Psoas muscle (tissue), 8 donors: ENCODE data around the gene MARS2. TPM values are rescaled to one million over a fixed set of nuclear protein-coding genes. Genes with fewer than 3 reads are reported as not detected.
"Not testable (repeated sequence)": the region's sequence is repeated elsewhere in the genome, so short reads cannot be mapped to it uniquely, and the experiment has no call there.

Experiments
- ATAC-seq, 4 donors: fragments of 200-7000 bp; cut with Tn5 transposase; one replicate each; pipeline ENCODE4 v1.9.1; 2020; ENCODE audit warnings: moderate library complexity in 3 of 4, mild to moderate bottlenecking in 2 of 4
- DNase-seq, 2 donors: peaks; one replicate each; pipeline ENCODE4 v3.0.0-alpha.2; 2020
- H3K27ac ChIP-seq: fragments of 200-600 bp; one replicate; pipeline ENCODE4 v1.8.0; 2022
- H3K27me3 ChIP-seq, 3 donors: fragments of 200-600 bp in 1 of 3; one replicate each; pipeline versions ENCODE4 v1.6.1 to v1.8.0; 2013 to 2022; ENCODE audit warnings: low read length in 2 of 3, mild to moderate bottlenecking in 2 of 3, moderate library complexity in 1 of 3; ENCODE audit not compliant: insufficient read depth in 3 of 3
- H3K36me3 ChIP-seq, 2 donors: fragments of 200-600 bp in 1 of 2; one replicate each; pipeline versions ENCODE4 v1.6.1 to v1.8.0; 2013 to 2022; ENCODE audit warnings: low read depth in 1 of 2, mild to moderate bottlenecking in 1 of 2, moderate library complexity in 1 of 2; ENCODE audit not compliant: insufficient read depth in 1 of 2
- H3K4me1 ChIP-seq: fragments of 200-600 bp; one replicate; pipeline ENCODE4 v1.8.0; 2022
- H3K4me3 ChIP-seq: fragments of 200-600 bp; one replicate; pipeline ENCODE4 v1.8.0; 2022; ENCODE audit warnings: mild to moderate bottlenecking
- H3K9me3 ChIP-seq: fragments of 200-600 bp; one replicate; pipeline ENCODE4 v1.8.0; 2022
- CTCF ChIP-seq: fragments of 200-600 bp; IDR thresholded peaks from one replicate; pipeline ENCODE4 v1.8.0; 2022; ENCODE audit warnings: antibody characterized with exemption
- WGBS, 3 donors: extraction: QIAGEN DNeasy Blood & Tissue Kit; methylation state at CpG; one replicate each; pipeline versions ENCODE4 v1.1.6 to v1.1.7; 2013; 5-methylcytosine and 5-hydroxymethylcytosine counted together
- intact Hi-C, 2 donors: fragments of 100-400 bp; cut with DNase I; formaldehyde crosslinking; loops; one replicate each; pipeline versions ENCODE4 v1.11.0 to v1.14.2; 2022
- polyA plus RNA-seq, 3 donors: library from polyadenylated mRNA; stranded (reverse); fragments of 200-250 nt; gene quantifications; one replicate each; pipeline ENCODE4 v1.2.3, GENCODE V29; 2013
- total RNA-seq, 4 donors: library from RNA; stranded (reverse); fragmentation: NEBNext Ultra II Directional in 2 of 4; extraction: Animal tissue kit (Norgen Biotek cat#: 25700) in 2 of 4; gene quantifications; one replicate each; pipeline versions ENCODE4 v1.2.1 to v1.2.4, GENCODE V29; 2021 to 2023
- donor health status: healthy with polysubstance abuse.
- donor health status: DM: no; HTN: no; CAD: no; lungs with moderate emphysema.
- donor health status: Bipolar disorder and iron deficiency.
- donor health status: healthy.
- donor health status: DM: yes; HTN: yes; CAD: no.
- donor health status: DM: no; HTN: no; CAD: no.
- donor health status: DM: no; HTN: no; CAD: no.
- donor health status: DM: yes; HTN: yes; CAD: no.

Gene MARS2
- total and polyA plus RNA-seq, 7 donors, result 4.0 to 15.0 (median 8.2) TPM

- no peak for TF ChIP-seq CTCF
- H3K27ac ChIP-seq, result no peak overlapping the region
- H3K36me3 ChIP-seq, result peaks cover 0 to 11% of the 10 kb centered on the region in 2 donors
- no peaks in the 10 kb centered on the region for H3K4me1 ChIP-seq
- no peaks in the 10 kb centered on the region for H3K27me3 ChIP-seq
- DNase-seq (no peak), ATAC-seq (no peak)
- 96 to 97% (median 96%) methylated on average over 2 of the region's 2 CpGs for WGBS, 3 donors
- no peak overlapping the region for H3K4me3 ChIP-seq
- H3K9me3 ChIP-seq, result no peaks in the 10 kb centered on the region
- intact Hi-C loops, result no loop called here
Measured at GRCh38 chr2:197717863-197718262, 12.7 kb downstream of the MARS2 start.

- H3K4me3 ChIP-seq, result no peak overlapping the region
- intact Hi-C loops, result no loop called here
- no peak for TF ChIP-seq CTCF
- no peak for DNase-seq
- no peak for ATAC-seq
- no peaks in the 10 kb centered on the region for H3K27me3 ChIP-seq
- no peaks in the 10 kb centered on the region for H3K9me3 ChIP-seq
- H3K27ac ChIP-seq, result no peak overlapping the region
- H3K4me1 ChIP-seq, result no peaks in the 10 kb centered on the region
- peaks cover 0 to 4% of the 10 kb centered on the region in 2 donors for H3K36me3 ChIP-seq
Measured at GRCh38 chr2:197727011-197727410, 21.8 kb downstream of the MARS2 start.

GRCh38 chr2:197728555-197729544 is 23.7 kb downstream of the MARS2 start:
- WGBS, 3 donors, result 91 to 93% (median 92%) methylated on average over 24 to 31 of the region's 32 CpGs
- H3K36me3 ChIP-seq, intact Hi-C loops, H3K27me3 ChIP-seq, H3K4me1 ChIP-seq, H3K27ac ChIP-seq, ATAC-seq, H3K4me3 ChIP-seq, H3K9me3 ChIP-seq, DNase-seq: not testable (repeated sequence)

- Histone ChIP-seq H3K27ac (no peak overlapping the region), H3K36me3 (peaks cover 0 to 29% of the 10 kb centered on the region in 2 donors), H3K4me1 (no peaks in the 10 kb centered on the region), H3K9me3 (no peaks in the 10 kb centered on the region), H3K27me3 (no peaks in the 10 kb centered on the region), H3K4me3 (no peak overlapping the region)
- DNase-seq, result no peak
- no peak for ATAC-seq
- TF ChIP-seq CTCF, result no peak
- intact Hi-C loops, result no loop called here
Measured at GRCh38 chr2:197740200-197740599, 35.0 kb downstream of the MARS2 start.

Other genes with a start within 250 kb of the MARS2 start
- gene HSPD1, start 205.5 kb upstream of the MARS2 start, total RNA-seq, result 100 to 1,000 TPM; 167 to 252 (median 192) TPM
- gene HSPD1, start 205.5 kb upstream of the MARS2 start, polyA plus RNA-seq, result 100 to 1,000 TPM; 188 to 468 (median 240) TPM
- gene HSPE1, start 205.0 kb upstream of the MARS2 start, total RNA-seq, result 100 to 1,000 TPM in 3 of 4 donors, 10 to 100 TPM in 1; 87.4 to 120 (median 112) TPM
- 100 to 1,000 TPM; 155 to 304 (median 197) TPM for gene HSPE1, start 205.0 kb upstream of the MARS2 start, polyA plus RNA-seq
- 10 to 100 TPM; 22.7 to 30.0 (median 29.0) TPM for gene MOB4, start 189.3 kb upstream of the MARS2 start, total RNA-seq
- 10 to 100 TPM; 27.5 to 57.6 (median 31.4) TPM for gene MOB4, start 189.3 kb upstream of the MARS2 start, polyA plus RNA-seq
- gene RFTN2, start 29.8 kb upstream of the MARS2 start, total RNA-seq, result 1 to 10 TPM in 3 of 4 donors, under 1 TPM in 1; 0.92 to 5.4 (median 2.2) TPM
- under 1 TPM; 0.57 to 0.64 (median 0.61) TPM for gene RFTN2, start 29.8 kb upstream of the MARS2 start, polyA plus RNA-seq
- 1 to 10 TPM; 3.3 to 6.5 (median 4.1) TPM for gene BOLL, start 80.0 kb downstream of the MARS2 start, total RNA-seq
- 1 to 10 TPM in 2 of 3 donors, under 1 TPM in 1; 0.47 to 2.9 (median 1.5) TPM for gene BOLL, start 80.0 kb downstream of the MARS2 start, polyA plus RNA-seq
- 10 to 100 TPM in 3 of 4 donors, 1 to 10 TPM in 1; 9.6 to 25.4 (median 17.3) TPM for gene PLCL1, start 99.2 kb downstream of the MARS2 start, total RNA-seq
- gene PLCL1, start 99.2 kb downstream of the MARS2 start, polyA plus RNA-seq, result 10 to 100 TPM in 1 of 3 donors, 1 to 10 TPM in 2; 4.3 to 12.6 (median 7.5) TPM